ENCODE data around the gene UBE2N.

GRCh38 chr12:93358058-93358457, 83.7 kb downstream of the UBE2N start:
- TF ChIP-seq CTCF (IDR thresholded peaks at IDR 0.05), result no peak
- no peak for TF ChIP-seq POLR2A (IDR thresholded peaks at IDR 0.05)

Measured in lower leg skin (tissue), 3 donors.